ENCODE data around the gene GOLT1B. TPM values are rescaled to one million over a fixed set of nuclear protein-coding genes. Genes with fewer than 3 reads are reported as not detected.

Gene GOLT1B
- total RNA-seq, 1 donor from 2014 or later, result 32.1 TPM

DNA sequence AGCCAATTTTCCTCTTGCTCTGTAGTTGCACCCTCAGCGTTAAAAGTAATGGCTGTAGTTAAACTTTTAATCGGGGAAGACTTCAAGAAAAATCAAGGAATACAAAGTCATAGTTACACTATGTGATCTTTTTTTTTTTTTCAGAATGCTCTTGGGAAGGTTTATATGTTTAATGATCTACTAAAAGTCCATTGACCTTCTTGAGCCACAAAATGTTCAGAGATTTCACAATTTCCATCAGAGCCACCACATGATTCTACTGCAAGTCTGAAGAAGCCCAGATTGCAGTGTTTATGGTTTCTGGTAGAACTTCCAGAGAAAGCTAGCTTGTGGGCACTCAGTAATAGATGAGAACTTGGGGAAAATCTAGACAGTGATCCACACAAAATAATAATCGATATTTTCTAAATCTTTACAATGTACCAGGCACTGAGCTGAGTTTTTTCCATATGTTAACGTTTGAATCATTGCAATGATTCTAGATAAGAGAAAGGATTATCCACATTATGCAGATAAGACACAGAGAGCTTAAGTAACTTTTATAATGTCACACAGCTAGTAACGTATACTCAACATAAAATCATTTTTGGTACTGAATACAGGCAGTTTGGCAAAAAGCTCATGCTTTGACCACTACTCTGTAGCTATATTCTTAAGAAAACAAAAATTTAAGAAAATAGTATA is 64.8 kb downstream of the GOLT1B start:
- DNase-seq (ENCODE audit: low spot score), result peak; percentile 17

DNA sequence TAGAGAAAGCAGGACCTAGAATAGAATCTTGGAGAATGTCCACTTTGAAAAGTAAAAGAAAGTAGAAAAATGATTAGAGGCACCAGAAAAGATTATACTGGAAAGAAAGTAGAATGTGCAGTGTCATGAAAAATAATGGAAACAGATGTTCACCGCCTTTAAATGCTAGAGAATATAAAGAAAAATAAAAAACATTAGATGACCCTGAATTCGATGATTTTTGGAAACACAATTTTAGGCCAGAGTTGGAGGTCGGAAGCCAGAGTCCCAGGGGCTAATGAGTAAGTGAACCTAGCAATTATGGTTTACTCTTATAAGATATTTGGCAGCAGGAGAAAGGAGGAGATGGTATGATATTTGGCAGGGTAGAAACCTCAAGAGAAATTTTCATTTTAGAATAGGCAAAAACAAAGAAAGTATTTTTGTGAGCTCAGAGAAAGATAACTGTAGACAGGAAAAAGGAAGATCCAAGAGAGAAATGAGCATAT is 65.4 kb downstream of the GOLT1B start:
- DNase-seq (ENCODE audit: low spot score), result no peak

Other genes starting within 250 kb of the GOLT1B start
- not detected for gene SLCO1A2, start 166.9 kb upstream of the GOLT1B start, total RNA-seq
- not detected for gene IAPP, start 128.9 kb upstream of the GOLT1B start, total RNA-seq
- gene PYROXD1, start 64.1 kb upstream of the GOLT1B start, total RNA-seq, result 26.4 TPM
- gene RECQL, start 154 bp upstream of the GOLT1B start, total RNA-seq, result 27.1 TPM
- gene SPX, start 24.5 kb downstream of the GOLT1B start, total RNA-seq, result 0.29 TPM
- gene GYS2, start 103.1 kb downstream of the GOLT1B start, total RNA-seq, result not detected
- 563 TPM for gene LDHB, start 156.1 kb downstream of the GOLT1B start, total RNA-seq